Measurements from ENCODE around the gene GTPBP2. TPM values are rescaled to one million over a fixed set of nuclear protein-coding genes. Genes with fewer than 3 reads are reported as not detected.

Gene GTPBP2
- total and polyA plus RNA-seq, 10 of the 15 experiments (the other 5 are each of a cell fraction or from before 2014, with no cell fraction given), result 5.9 to 63.4 (median 39.8) TPM

DNA sequence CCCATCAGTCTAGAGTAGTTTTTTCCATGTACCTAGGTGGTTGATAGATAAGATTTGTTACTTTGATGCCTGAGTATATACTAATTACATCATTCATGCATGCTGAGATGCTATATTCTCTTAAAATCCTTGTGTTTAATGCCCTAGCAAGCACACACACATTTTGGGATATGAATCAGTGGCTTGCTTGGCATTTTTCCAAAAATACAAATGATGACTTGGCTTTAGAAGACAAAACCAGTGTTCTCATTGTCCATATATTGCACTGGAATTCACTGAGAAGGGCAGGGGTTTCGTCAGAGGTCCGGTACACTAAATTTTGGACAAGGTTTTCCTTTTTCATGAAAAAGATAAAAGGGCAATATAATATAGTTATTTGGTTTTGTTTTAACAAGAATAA, 24.9 kb downstream of the GTPBP2 start:
- Histone ChIP-seq H3K27ac (ENCODE audit: control insufficient read depth, insufficient read depth) (no peak overlapping the region), H3K79me2 (ENCODE audit: control insufficient read depth, insufficient read depth, low read length) (no peaks in the 10 kb centered on the region), H3K27me3 (replicated peaks in 1 of 2; ENCODE audit: control insufficient read depth in 2 of 2, insufficient read depth in 2 of 2, low read length in 1 of 2) (no peaks in the 10 kb centered on the region), H3K4me2 (ENCODE audit: control insufficient read depth, insufficient read depth) (no peak overlapping the region), H3K9ac (ENCODE audit: control insufficient read depth, insufficient read depth, low read length) (no peak overlapping the region), H3K36me3 (ENCODE audit: control insufficient read depth in 2 of 2, insufficient read depth in 2 of 2, low read length in 1 of 2) (peaks cover 3 to 32% of the 10 kb centered on the region in 2 experiments), H2AFZ (ENCODE audit: control insufficient read depth, low read depth, low read length) (no peak overlapping the region), H3K4me1 (ENCODE audit: control insufficient read depth, insufficient read depth, low read length) (no peaks in the 10 kb centered on the region), H4K20me1 (ENCODE audit: control insufficient read depth, insufficient read depth) (no peaks in the 10 kb centered on the region), H3K4me3 (no peak overlapping the region), H3K9me3 (replicated peaks; ENCODE audit: control insufficient read depth, insufficient read depth, low read length) (no peaks in the 10 kb centered on the region)
- intact Hi-C loops (cut with micrococcal nuclease; ENCODE audit: unreplicated experiment) (no loop called here), in situ Hi-C loops (cut with MboI) (no loop called here)
- TF ChIP-seq HCFC1 (IDR thresholded peaks at IDR 0.05; ENCODE audit: low read length) (no peak), BHLHE40 (IDR thresholded peaks at IDR 0.05; ENCODE audit: borderline replicate concordance in 1 of 2, low read depth in 2 of 2, low read length in 1 of 2) (no peak), SUPT20H (IDR thresholded peaks at IDR 0.05; ENCODE audit: borderline replicate concordance, control insufficient read depth, low read depth, low read length) (no peak)
- ChIA-PET RAD21 (ENCODE audit: unreplicated experiment) (interaction anchor here (0.9 kb wide), 1 partner anchor 26 kb away, joined by 3 read pairs; no protein-coding TSS in a partner anchor), CTCF (interaction anchor here (1.5 kb wide), 1 partner anchor 9 kb away, joined by 3 read pairs; no protein-coding TSS in a partner anchor), SMC1A (ENCODE audit: uncharacterized antibody, unreplicated experiment) (interaction anchor here (0.6 kb wide), 1 partner anchor 20 kb away, joined by 3 read pairs; no protein-coding TSS in a partner anchor), POLR2A (no interaction called here)
- 98% methylated on average over 2 of the region's 2 CpGs for WGBS (ENCODE audit: insufficient coverage, insufficient replicate concordance, low lambda C conversion rate, missing lambda C conversion rate)
- no TSS peak for BruUV-seq (replicated peaks)
- DNase-seq (ENCODE audit: low read depth, low spot score) (no peak), FAIRE-seq (no peak), ATAC-seq (no peak)

DNA sequence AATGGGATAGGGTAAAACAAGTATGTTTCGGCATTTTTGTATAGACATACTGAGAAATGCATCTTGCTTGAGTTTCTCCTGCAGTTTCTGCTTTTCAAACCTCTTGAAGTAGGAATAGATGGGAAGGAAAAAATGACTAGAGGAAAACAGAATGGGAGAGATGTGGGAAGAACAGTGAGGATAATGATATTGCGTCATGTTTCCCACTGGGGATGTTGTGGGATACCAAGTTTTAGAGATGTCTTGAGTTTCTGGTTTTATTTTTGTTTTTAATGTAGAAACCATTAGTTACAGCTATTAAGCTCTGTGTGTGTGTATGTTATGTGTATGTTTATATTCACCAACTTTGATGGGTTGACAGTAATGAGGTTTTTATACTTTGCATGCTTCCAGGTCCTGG, 28.5 kb downstream of the GTPBP2 start:
- Histone ChIP-seq H4K20me1 (ENCODE audit: control insufficient read depth, insufficient read depth) (no peaks in the 10 kb centered on the region), H3K27me3 (replicated peaks in 1 of 2; ENCODE audit: control insufficient read depth in 2 of 2, insufficient read depth in 2 of 2, low read length in 1 of 2) (no peaks in the 10 kb centered on the region), H3K36me3 (ENCODE audit: control insufficient read depth in 2 of 2, insufficient read depth in 2 of 2, low read length in 1 of 2) (peaks cover 3 to 28% of the 10 kb centered on the region in 2 experiments), H3K79me2 (ENCODE audit: control insufficient read depth, insufficient read depth, low read length) (no peaks in the 10 kb centered on the region), H3K4me2 (ENCODE audit: control insufficient read depth, insufficient read depth) (no peak overlapping the region), H3K27ac (ENCODE audit: control insufficient read depth, insufficient read depth) (no peak overlapping the region), H3K4me3 (no peak overlapping the region; the same call in 1 of the 2 replicates), H2AFZ (ENCODE audit: control insufficient read depth, low read depth, low read length) (no peak overlapping the region), H3K9me3 (replicated peaks; ENCODE audit: control insufficient read depth, insufficient read depth, low read length) (no peaks in the 10 kb centered on the region), H3K4me1 (ENCODE audit: control insufficient read depth, insufficient read depth, low read length) (no peaks in the 10 kb centered on the region), H3K9ac (ENCODE audit: control insufficient read depth, insufficient read depth, low read length) (no peak overlapping the region)
- no TSS peak for BruUV-seq (replicated peaks)
- DNase-seq (ENCODE audit: low read depth, low spot score), result no peak
- 98% methylated on average over 2 of the region's 2 CpGs for WGBS (ENCODE audit: insufficient coverage, insufficient replicate concordance, low lambda C conversion rate, missing lambda C conversion rate)
- SMC1A ChIA-PET (ENCODE audit: uncharacterized antibody, unreplicated experiment), result interaction anchor here (0.9 kb wide), 1 partner anchor 8 kb away, joined by 3 read pairs; no protein-coding TSS in a partner anchor
- FAIRE-seq, result no peak
- POLR2A ChIA-PET, result no interaction called here
- ATAC-seq, result no peak
- in situ Hi-C loops (cut with MboI), result no loop called here
- RAD21 ChIA-PET (ENCODE audit: unreplicated experiment), result no interaction called here
- CTCF ChIA-PET, result interaction anchor here (0.6 to 1.6 kb wide), 3 partner anchors 9 to 22 kb away, joined by 3 to 5 read pairs (median 3); no protein-coding TSS in a partner anchor
- TF ChIP-seq YBX1 (IDR thresholded peaks at IDR 0.05) (no peak), IRF4 (IDR thresholded peaks at IDR 0.05; ENCODE audit: low read depth, low read length) (no peak), TARDBP (IDR thresholded peaks at IDR 0.05; ENCODE audit: borderline replicate concordance) (no peak), CBX5 (IDR thresholded peaks at IDR 0.05; ENCODE audit: low read depth) (no peak), CBFB (IDR thresholded peaks at IDR 0.05; ENCODE audit: low read depth) (no peak), ZSCAN29 (IDR thresholded peaks at IDR 0.05) (no peak)
- TF ChIP-seq, protein P1, sequence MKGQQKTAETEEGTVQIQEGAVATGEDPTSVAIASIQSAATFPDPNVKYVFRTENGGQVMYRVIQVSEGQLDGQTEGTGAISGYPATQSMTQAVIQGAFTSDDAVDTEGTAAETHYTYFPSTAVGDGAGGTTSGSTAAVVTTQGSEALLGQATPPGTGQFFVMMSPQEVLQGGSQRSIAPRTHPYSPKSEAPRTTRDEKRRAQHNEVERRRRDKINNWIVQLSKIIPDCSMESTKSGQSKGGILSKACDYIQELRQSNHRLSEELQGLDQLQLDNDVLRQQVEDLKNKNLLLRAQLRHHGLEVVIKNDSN (IDR thresholded peaks at IDR 0.05; ENCODE audit: borderline replicate concordance, extremely low read length, insufficient read depth, low read depth, low read length), result no peak
- intact Hi-C loops (cut with micrococcal nuclease; ENCODE audit: unreplicated experiment), result no loop called here

Measured in GM12878 (cell line).